Loucy (cell line): ENCODE results near the gene KRTAP21-2.

Experiments used
- CTCF ChIP-seq: fragments of 200-600 bp; sonication (generic); conservative IDR thresholded peaks from 2 replicates; pipeline ENCODE4 v1.5.1; 2014; ENCODE audit warnings: mild to moderate bottlenecking, antibody characterized with exemption, low read length
- EZH2phosphoT487 ChIP-seq: fragments of 200-600 bp; IDR thresholded peaks from 2 replicates; pipeline ENCODE4 v1.6.1; 2018; ENCODE audit warnings: antibody characterized with exemption, mild to moderate bottlenecking, moderate library complexity, borderline replicate concordance

DNA sequence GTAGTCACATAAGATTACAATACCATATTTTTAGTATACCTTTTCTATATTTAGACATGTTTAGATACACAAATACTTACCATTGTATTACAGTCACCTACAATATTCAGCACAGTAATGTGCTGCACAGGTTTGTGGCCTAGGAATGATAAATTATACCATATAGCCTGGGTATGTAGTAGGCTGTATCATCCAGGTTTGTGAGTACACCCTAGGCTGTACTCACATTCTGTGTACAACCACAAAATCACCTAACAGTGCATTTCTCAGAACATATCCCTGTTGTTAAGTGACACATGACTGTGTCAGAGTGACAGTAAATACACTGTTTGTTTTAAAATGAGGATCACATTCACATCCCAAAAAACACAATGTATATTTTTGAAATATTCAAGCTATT lies 39.6 kb downstream of the KRTAP21-2 start:
- TF ChIP-seq CTCF (no peak), EZH2phosphoT487 (no peak)
